ENCODE data around the gene NPDC1.

Gene NPDC1

DNA sequence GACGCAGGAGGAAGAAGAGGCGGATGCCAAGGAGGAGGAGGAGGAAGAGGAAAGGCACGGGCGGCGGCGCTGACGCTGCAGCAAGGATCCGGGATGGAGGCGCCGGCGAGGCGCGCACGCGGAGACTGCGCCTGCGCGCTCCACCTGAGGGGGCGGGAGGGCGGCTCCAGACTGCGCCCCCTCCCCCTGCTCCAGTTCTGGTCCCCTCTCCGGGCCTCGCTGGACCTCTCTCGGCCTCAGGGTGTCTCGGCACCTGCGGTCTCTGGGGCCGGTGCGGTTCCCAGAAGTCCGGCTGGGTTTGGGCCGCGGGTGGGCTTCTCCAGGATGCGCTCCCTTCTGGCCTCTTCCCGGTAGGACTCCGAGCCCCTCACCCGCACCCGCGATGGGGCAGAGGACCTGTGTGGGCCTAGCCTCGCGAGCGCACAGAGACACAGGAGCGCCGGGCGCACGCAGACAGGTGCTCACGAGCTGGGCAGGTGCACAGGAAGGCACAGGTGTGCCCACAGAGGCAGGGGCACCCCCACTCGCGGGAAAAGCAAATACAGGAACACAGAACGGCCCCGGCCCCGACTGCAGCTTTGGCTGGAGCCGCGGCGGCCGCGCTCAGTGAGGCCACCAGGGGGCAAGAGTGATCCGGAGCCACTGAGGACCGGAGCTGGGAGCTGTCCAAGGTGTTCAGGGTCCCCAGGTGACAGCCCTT is at the start of gene NPDC1:
Gene NPDC1, minus strand, starts transcription at position 90 of the 700 bp plus-strand sequence. CDS start 188 bp downstream, outside the sequence.
- TF ChIP-seq, protein P1, sequence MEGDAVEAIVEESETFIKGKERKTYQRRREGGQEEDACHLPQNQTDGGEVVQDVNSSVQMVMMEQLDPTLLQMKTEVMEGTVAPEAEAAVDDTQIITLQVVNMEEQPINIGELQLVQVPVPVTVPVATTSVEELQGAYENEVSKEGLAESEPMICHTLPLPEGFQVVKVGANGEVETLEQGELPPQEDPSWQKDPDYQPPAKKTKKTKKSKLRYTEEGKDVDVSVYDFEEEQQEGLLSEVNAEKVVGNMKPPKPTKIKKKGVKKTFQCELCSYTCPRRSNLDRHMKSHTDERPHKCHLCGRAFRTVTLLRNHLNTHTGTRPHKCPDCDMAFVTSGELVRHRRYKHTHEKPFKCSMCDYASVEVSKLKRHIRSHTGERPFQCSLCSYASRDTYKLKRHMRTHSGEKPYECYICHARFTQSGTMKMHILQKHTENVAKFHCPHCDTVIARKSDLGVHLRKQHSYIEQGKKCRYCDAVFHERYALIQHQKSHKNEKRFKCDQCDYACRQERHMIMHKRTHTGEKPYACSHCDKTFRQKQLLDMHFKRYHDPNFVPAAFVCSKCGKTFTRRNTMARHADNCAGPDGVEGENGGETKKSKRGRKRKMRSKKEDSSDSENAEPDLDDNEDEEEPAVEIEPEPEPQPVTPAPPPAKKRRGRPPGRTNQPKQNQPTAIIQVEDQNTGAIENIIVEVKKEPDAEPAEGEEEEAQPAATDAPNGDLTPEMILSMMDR (IDR thresholded peaks at IDR 0.05) = peak; percentile 79
- Histone ChIP-seq H3K27ac (peak within 1 kb of the TSS in 1 of 2 donors; percentile 78), H3K4me3 (peak within 1 kb of the TSS; percentile 81)
- DNase-seq (ENCODE audit: low spot score) = no peak

DNA sequence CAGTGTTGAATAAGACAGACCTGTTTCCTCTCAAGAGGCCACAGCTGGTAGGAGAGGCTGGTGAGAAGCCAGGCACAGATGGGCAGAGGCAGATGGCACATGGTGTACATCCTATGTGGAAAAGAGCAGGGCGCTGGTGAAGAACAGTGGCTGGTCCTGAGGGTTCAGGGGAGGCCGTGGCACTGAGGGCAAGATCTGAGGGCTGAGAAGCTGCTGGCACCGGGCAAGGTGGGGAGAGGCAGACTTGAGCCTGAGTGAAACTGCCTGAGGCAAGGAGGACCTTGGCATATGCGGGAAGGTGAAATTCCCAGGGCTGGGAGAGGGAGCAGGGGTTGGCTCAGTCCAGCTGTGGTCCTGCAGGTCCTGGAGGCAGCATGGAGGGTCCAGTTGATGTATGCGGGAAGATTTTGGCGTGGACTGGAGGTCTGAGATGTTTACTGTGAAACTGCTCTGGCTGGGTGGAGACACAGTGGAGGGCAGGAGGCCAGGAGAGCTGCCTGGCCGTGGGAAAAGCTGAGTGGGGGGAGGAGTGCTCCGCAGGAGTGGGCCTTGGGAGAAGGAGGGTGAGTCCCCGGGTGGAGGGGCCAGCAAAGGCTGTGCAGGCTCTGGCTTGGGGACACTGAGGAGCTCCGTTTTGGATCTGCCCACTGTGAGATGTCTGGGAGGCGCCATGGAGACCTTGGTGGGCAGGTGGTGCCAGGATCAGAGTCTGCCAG is 43.4 kb upstream of the NPDC1 start:
- H3K4me3 ChIP-seq = no peak overlapping the region
- DNase-seq (ENCODE audit: low spot score) = no peak
- TF ChIP-seq, protein P1 (IDR thresholded peaks at IDR 0.05) = no peak
- H3K27ac ChIP-seq = no peak overlapping the region

DNA sequence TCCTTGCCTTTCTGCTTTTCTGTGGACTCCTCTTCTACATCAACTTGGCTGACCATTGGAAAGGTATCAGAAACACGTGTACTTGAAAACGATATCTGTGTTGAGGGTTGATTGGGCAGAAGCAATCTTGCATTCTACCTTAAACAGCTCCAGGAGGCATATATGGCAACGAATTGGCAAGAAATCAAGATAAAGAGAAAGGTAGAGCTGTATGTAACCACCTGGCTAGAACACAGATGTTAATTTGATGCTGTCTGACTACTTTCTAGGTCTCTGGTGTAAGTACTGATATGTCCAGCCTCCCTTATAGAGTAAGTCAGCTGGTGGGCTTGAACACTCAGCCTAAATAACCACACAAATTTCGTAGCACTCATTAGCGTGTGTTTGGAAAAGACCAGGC is 42.1 kb upstream of the NPDC1 start:
- TF ChIP-seq, protein P1 (IDR thresholded peaks at IDR 0.05) = no peak
- Histone ChIP-seq H3K27ac (no peak overlapping the region), H3K4me3 (no peak overlapping the region)
- DNase-seq (ENCODE audit: low spot score) = no peak

DNA sequence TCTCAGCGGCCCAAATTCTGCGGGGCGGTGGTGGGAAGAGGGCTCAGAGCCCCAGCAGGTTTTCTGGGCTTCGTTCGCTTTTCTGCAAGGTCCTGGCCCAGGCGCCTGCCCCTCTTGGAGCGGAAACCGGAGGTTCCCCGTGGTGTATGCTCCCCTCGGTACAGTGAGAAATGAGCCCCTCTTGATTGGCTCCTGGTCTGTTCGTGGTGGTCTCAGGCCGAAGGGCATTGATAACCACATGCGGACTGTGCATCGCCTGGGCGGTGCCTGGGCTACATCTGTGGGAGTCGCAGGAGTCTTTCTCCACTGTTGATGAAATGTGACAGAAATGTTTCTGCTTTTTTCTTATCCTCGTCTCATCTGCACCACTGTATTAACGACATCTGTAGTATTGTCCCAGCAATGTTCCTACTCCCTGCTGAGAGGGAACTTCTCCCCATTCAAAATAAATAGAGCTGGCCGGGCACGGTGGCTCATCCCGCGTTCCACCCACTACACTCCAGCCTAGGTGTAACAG is 41.5 kb upstream of the NPDC1 start:
- Histone ChIP-seq H3K27ac (peak overlapping the region; percentile 93 to 95), H3K4me3 (peak overlapping the region; percentile 96)
- no peak for DNase-seq (ENCODE audit: low spot score)
- TF ChIP-seq, protein P1 (IDR thresholded peaks at IDR 0.05) = no peak

DNA sequence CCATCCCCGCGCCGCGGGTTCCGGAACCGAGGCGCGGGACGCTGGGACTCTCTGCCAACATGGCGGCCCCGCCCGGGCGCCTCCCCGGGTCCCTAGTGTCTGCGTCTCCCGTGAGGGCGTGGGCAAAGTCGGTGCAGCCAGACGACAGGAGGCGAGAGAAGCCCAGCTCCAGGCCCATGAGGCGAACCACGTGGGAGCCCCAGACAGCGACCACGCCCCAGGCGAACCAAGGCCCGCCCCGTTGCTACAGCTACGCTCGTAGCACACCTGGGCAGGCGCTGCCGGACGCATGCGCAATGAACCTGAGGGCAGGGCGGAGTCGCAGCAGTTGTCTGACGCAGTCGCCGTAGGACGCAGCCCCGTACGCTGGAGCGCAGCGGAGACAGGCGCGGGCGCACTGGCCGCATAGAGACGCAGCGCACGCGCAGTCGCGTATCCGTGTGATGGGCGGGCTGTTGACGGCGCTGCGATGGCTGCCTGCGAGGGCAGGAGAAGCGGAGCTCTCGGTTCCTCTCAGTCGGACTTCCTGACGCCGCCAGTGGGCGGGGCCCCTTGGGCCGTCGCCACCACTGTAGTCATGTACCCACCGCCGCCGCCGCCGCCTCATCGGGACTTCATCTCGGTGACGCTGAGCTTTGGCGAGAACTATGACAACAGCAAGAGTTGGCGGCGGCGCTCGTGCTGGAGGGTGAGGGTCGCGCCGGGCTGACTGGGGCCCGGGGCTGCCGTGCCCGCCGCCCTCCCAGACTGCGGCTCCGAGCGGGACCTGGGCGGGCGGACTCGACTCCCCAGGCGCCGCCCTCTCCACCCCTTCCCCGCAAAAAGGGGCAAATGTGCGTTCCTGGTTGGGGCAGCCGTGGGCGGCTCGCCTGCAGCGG is 40.8 kb upstream of the NPDC1 start, which contains the start of gene MAN1B1:
Gene MAN1B1, plus strand, starts transcription at position 455 of the 878 bp plus-strand sequence. Its CDS starts 15 bp downstream, at position 470.
- H3K27ac ChIP-seq = peak within 1 kb of the TSS; percentile 93 to 95
- TF ChIP-seq, protein P1 (IDR thresholded peaks at IDR 0.05) = no peak
- DNase-seq (ENCODE audit: low spot score) = peak; percentile 98
- peak within 1 kb of the TSS; percentile 96 for H3K4me3 ChIP-seq

- no peak for DNase-seq (ENCODE audit: low spot score)
- TF ChIP-seq, protein P1 (IDR thresholded peaks at IDR 0.05) = no peak
- H3K4me3 ChIP-seq = peak overlapping the region; percentile 96
- H3K27ac ChIP-seq = peak overlapping the region; percentile 93 to 95
Measured at GRCh38 chr9:137085920-137086530, 40.0 kb upstream of the NPDC1 start.
